Mammary epithelial cell (primary cell): ENCODE data around the gene DENND5A.

Source experiments
- CTCF ChIP-seq, 2 donors: IDR thresholded peaks in 1 of 2; conservative IDR thresholded peaks in 1 of 2; 2 replicates each; pipeline ENCODE4 v1.5.1; 2011 to 2012; ENCODE audit warnings: inconsistent platforms in 2 of 2, low read length in 2 of 2, mild to moderate bottlenecking in 2 of 2, control low read depth in 1 of 2, low read depth in 1 of 2; ENCODE audit not compliant: insufficient read depth in 1 of 2; ENCODE audit errors: extremely low read depth in 1 of 2
- EZH2 ChIP-seq: IDR thresholded peaks from 2 replicates; pipeline ENCODE4 v1.6.1; 2012; ENCODE audit warnings: low read length, inconsistent platforms, borderline replicate concordance

GRCh38 chr11:9179141-9179540, 86.0 kb downstream of the DENND5A start:
- no peak for TF ChIP-seq CTCF (conservative IDR thresholded peaks at IDR 0.05 in 1 of 2, IDR thresholded peaks at IDR 0.05 in 1 of 2; ENCODE audit: extremely low read depth in 1 of 2, insufficient read depth in 1 of 2, low read depth in 1 of 2, low read length in 2 of 2)
- no peak for TF ChIP-seq EZH2
